Prostate gland (tissue), 2 donors: ENCODE data around the gene LRRC57.

ENCODE experiments used
- CTCF ChIP-seq, 4 experiments: fragments of 200-600 bp in 2 of 4; fragments of 450-650 bp in 2 of 4; sonication (generic) in 2 of 4; IDR thresholded peaks; 1 replicate in 3 of 4; 2 replicates in 1 of 4; pipeline ENCODE4 v1.5.1; 2016 to 2019; ENCODE audit warnings: antibody characterized with exemption in 4 of 4, mild to moderate bottlenecking in 2 of 4, moderate library complexity in 2 of 4
- POLR2A ChIP-seq: fragments of 450-650 bp; IDR thresholded peaks from one replicate; pipeline ENCODE4 v1.6.1; 2016; ENCODE audit warnings: antibody characterized with exemption, mild to moderate bottlenecking
- POLR2AphosphoS5 ChIP-seq: sonication (generic); formaldehyde crosslinking; IDR thresholded peaks from one replicate; pipeline ENCODE4 v1.6.1; 2017; ENCODE audit warnings: antibody characterized with exemption

GRCh38 chr15:42490291-42490670 is 58.3 kb downstream of the LRRC57 start:
- no peak for TF ChIP-seq POLR2AphosphoS5
- TF ChIP-seq CTCF (IDR thresholded peaks at IDR 0.05): no peak
- TF ChIP-seq POLR2A: no peak
